ENCODE data around the gene SH3RF3. TPM values are rescaled to one million over a fixed set of nuclear protein-coding genes. Genes with fewer than 3 reads are reported as not detected.

The SH3RF3 gene
- polyA plus RNA-seq, 1 of the 3 experiments (the other 2 are of a cell fraction) = 1.9 TPM

- peaks cover 16 to 48% of the 10 kb centered on the region in 2 experiments; a peak in 3 of 4 replicates for H3K4me1 ChIP-seq (ENCODE audit: control insufficient read depth in 1 of 2, insufficient read depth in 2 of 2, low read depth in 1 of 2, low read length in 1 of 2)
- H3K36me3 ChIP-seq (replicated peaks in 1 of 2; ENCODE audit: control insufficient read depth in 1 of 2, insufficient read depth in 2 of 2, low read length in 1 of 2) = no peaks in the 10 kb centered on the region
- DNase-seq = no peak
- POLR2A ChIA-PET = no interaction called here
- no peak overlapping the region for H3K4me3 ChIP-seq (ENCODE audit: low read depth in 2 of 2, low read length in 1 of 2)
- no peaks in the 10 kb centered on the region for H3K27me3 ChIP-seq (ENCODE audit: insufficient read depth)
- no peak overlapping the region for H3K4me2 ChIP-seq
- peaks cover 23% of the 10 kb centered on the region; the same call in 1 of the 2 replicates for H3K79me2 ChIP-seq (ENCODE audit: insufficient read depth)
- no peaks in the 10 kb centered on the region for H3K9me3 ChIP-seq
- no peaks in the 10 kb centered on the region for H3K9me2 ChIP-seq
- TF ChIP-seq YY1 (IDR thresholded peaks at IDR 0.05; ENCODE audit: low read depth) = no peak
- TF ChIP-seq, protein P1, sequence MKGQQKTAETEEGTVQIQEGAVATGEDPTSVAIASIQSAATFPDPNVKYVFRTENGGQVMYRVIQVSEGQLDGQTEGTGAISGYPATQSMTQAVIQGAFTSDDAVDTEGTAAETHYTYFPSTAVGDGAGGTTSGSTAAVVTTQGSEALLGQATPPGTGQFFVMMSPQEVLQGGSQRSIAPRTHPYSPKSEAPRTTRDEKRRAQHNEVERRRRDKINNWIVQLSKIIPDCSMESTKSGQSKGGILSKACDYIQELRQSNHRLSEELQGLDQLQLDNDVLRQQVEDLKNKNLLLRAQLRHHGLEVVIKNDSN (IDR thresholded peaks at IDR 0.05; ENCODE audit: borderline replicate concordance, low read depth) = no peak
- TF ChIP-seq FOXM1 (IDR thresholded peaks at IDR 0.05; ENCODE audit: low read depth) = no peak
- no peak for TF ChIP-seq FOXJ3 (CRISPR knock-in tag; IDR thresholded peaks at IDR 0.05)
- TF ChIP-seq SIN3A (IDR thresholded peaks at IDR 0.05; ENCODE audit: borderline replicate concordance, low read depth, low read length) = no peak
- no peak for TF ChIP-seq MEF2A (IDR thresholded peaks at IDR 0.05; ENCODE audit: borderline replicate concordance, low read depth)
- no peak for TF ChIP-seq REST (IDR thresholded peaks at IDR 0.05; ENCODE audit: low read depth, low read length)
- TF ChIP-seq, protein P2, sequence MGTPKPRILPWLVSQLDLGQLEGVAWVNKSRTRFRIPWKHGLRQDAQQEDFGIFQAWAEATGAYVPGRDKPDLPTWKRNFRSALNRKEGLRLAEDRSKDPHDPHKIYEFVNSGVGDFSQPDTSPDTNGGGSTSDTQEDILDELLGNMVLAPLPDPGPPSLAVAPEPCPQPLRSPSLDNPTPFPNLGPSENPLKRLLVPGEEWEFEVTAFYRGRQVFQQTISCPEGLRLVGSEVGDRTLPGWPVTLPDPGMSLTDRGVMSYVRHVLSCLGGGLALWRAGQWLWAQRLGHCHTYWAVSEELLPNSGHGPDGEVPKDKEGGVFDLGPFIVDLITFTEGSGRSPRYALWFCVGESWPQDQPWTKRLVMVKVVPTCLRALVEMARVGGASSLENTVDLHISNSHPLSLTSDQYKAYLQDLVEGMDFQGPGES (IDR thresholded peaks at IDR 0.05; ENCODE audit: low read depth, low read length) = no peak
- TF ChIP-seq RAD21 (IDR thresholded peaks at IDR 0.05; ENCODE audit: low read length) = no peak
- TF ChIP-seq GATA2 (CRISPR knock-in tag; IDR thresholded peaks at IDR 0.05) = no peak
- no peak for TF ChIP-seq TEAD4 (IDR thresholded peaks at IDR 0.05; ENCODE audit: borderline replicate concordance, insufficient read depth)
- no peak for TF ChIP-seq RFX5 (IDR thresholded peaks at IDR 0.05; ENCODE audit: low read length)
- no peak for TF ChIP-seq EP300 (IDR thresholded peaks at IDR 0.05; ENCODE audit: borderline replicate concordance in 1 of 2, low read depth in 1 of 2, low read length in 1 of 2)
- no peak for TF ChIP-seq POLR2AphosphoS5 (IDR thresholded peaks at IDR 0.05; ENCODE audit: low read depth, low read length)
- TF ChIP-seq NFIC (IDR thresholded peaks at IDR 0.05; ENCODE audit: borderline replicate concordance) = no peak
- no peak for TF ChIP-seq TCF12 (IDR thresholded peaks at IDR 0.05)
- TF ChIP-seq RXRA (IDR thresholded peaks at IDR 0.05; ENCODE audit: borderline replicate concordance, low read depth) = no peak
- TF ChIP-seq FOSL2 (IDR thresholded peaks at IDR 0.05; ENCODE audit: borderline replicate concordance, low read depth) = no peak
- TF ChIP-seq CHD2 (IDR thresholded peaks at IDR 0.05; ENCODE audit: low read length, partially characterized antibody) = no peak
- no peak for TF ChIP-seq CTCF (IDR thresholded peaks at IDR 0.05)
- peaks cover 22% of the 10 kb centered on the region for H4K20me1 ChIP-seq (ENCODE audit: insufficient read depth)
- no peak overlapping the region for H2AFZ ChIP-seq (ENCODE audit: low read depth)
- CTCF ChIA-PET = interaction anchor here (0.9 to 1.6 kb wide), 2 partner anchors 78 to 303 kb away, joined by 3 to 5 read pairs; partner anchors contain the start of gene SH3RF3
- WGBS (ENCODE audit: low lambda C conversion rate) = 83% methylated on average over 2 of the region's 2 CpGs
- H3F3A ChIP-seq (replicated peaks; ENCODE audit: insufficient read depth) = no peaks in the 10 kb centered on the region
- H3K27ac ChIP-seq (ENCODE audit: low read depth in 2 of 2, low read length in 1 of 2) = no peak overlapping the region
- H3K9ac ChIP-seq = no peak overlapping the region
Observed at GRCh38 chr2:109206569-109207146, 77.7 kb downstream of the SH3RF3 start.

Data from SK-N-SH (cell line).